Hepatocyte (in vitro differentiated cells): ENCODE results near the gene SCAMP2.

Experiments
- CTCF ChIP-seq: fragments of 200-600 bp; sonication (generic); IDR thresholded peaks from 2 replicates; pipeline ENCODE4 v1.5.1; 2016; ENCODE audit warnings: antibody characterized with exemption, mild to moderate bottlenecking; ENCODE audit not compliant: poor library complexity
- EZH2 ChIP-seq: fragments of 200-600 bp; sonication (generic); IDR thresholded peaks from 2 replicates; pipeline ENCODE4 v1.6.1; 2016; ENCODE audit warnings: antibody characterized with exemption, mild to moderate bottlenecking, borderline replicate concordance
- EZH2phosphoT487 ChIP-seq: fragments of 200-600 bp; sonication (generic); IDR thresholded peaks from one replicate; pipeline ENCODE4 v1.6.1; 2018; ENCODE audit warnings: antibody characterized with exemption, mild to moderate bottlenecking, low read depth, moderate library complexity; ENCODE audit not compliant: unreplicated experiment, severe bottlenecking

GRCh38 chr15:74798388-74799254, 74.5 kb downstream of the SCAMP2 start:
- TF ChIP-seq CTCF (no peak), EZH2 (no peak), EZH2phosphoT487 (no peak)
